ENCODE measurements around the gene GPC6.

GPC6 gene

GRCh38 chr13:94088742-94089141, 862.1 kb downstream of the GPC6 start:
- DNase-seq = no peak

GRCh38 chr13:94090773-94091480, 864.3 kb downstream of the GPC6 start:
- DNase-seq = no peak

- DNase-seq = no peak
These were observed 867.2 kb downstream of the GPC6 start for GRCh38 chr13:94093652-94094315.

- DNase-seq = peak; percentile 13
These were observed 883.2 kb downstream of the GPC6 start for GRCh38 chr13:94109715-94110374.

GRCh38 chr13:94112227-94112626, 885.6 kb downstream of the GPC6 start:
- peak; percentile 92 for DNase-seq

GRCh38 chr13:94112731-94113130, 886.1 kb downstream of the GPC6 start:
- DNase-seq = no peak

GRCh38 chr13:94113245-94113644, 886.6 kb downstream of the GPC6 start:
- DNase-seq = no peak

GRCh38 chr13:94114166-94114565, 887.6 kb downstream of the GPC6 start:
- no peak for DNase-seq

- DNase-seq = no peak
These were observed 888.4 kb downstream of the GPC6 start for GRCh38 chr13:94115054-94115453.

GRCh38 chr13:94119360-94119936, 892.8 kb downstream of the GPC6 start:
- DNase-seq = no peak

- no peak for DNase-seq
These were observed 894.3 kb downstream of the GPC6 start for GRCh38 chr13:94120878-94121277.

- peak; percentile 53 for DNase-seq
These were observed 895.1 kb downstream of the GPC6 start for GRCh38 chr13:94121686-94122085.

- no peak for DNase-seq
These were observed 895.8 kb downstream of the GPC6 start for GRCh38 chr13:94122300-94122915.

GRCh38 chr13:94123557-94123956, 897.0 kb downstream of the GPC6 start:
- no peak for DNase-seq

- DNase-seq = no peak
These were observed 901.8 kb downstream of the GPC6 start for GRCh38 chr13:94128430-94128829.

- DNase-seq = no peak
These were observed 902.9 kb downstream of the GPC6 start for GRCh38 chr13:94129490-94129894.

- no peak for DNase-seq
These were observed 912.2 kb downstream of the GPC6 start for GRCh38 chr13:94138831-94139230.

- DNase-seq = no peak
These were observed 912.9 kb downstream of the GPC6 start for GRCh38 chr13:94139393-94139995.

GRCh38 chr13:94140027-94140426, 913.4 kb downstream of the GPC6 start:
- DNase-seq = no peak

- DNase-seq = peak; percentile 1
These were observed 913.9 kb downstream of the GPC6 start for GRCh38 chr13:94140511-94140910.

- DNase-seq = no peak
These were observed 917.2 kb downstream of the GPC6 start for GRCh38 chr13:94143624-94144350.

GRCh38 chr13:94145966-94146365, 919.4 kb downstream of the GPC6 start:
- DNase-seq = no peak
